ENCODE data around the gene ZKSCAN2. TPM values are rescaled to one million over a fixed set of nuclear protein-coding genes. Genes with fewer than 3 reads are reported as not detected.

ZKSCAN2 gene
- total RNA-seq, 1 donor from 2014 or later, result 4.9 TPM

- H3K27me3 ChIP-seq, result no peaks in the 10 kb centered on the region
- intact Hi-C loops (cut with DNase I), result no loop called here
- no peak for DNase-seq
- no peak for ATAC-seq
- H3K4me3 ChIP-seq, result no peak overlapping the region
- H3K36me3 ChIP-seq, result no peaks in the 10 kb centered on the region
- H3K9me3 ChIP-seq, result no peaks in the 10 kb centered on the region
- H3K4me1 ChIP-seq, result no peaks in the 10 kb centered on the region
- H3K27ac ChIP-seq, result no peak overlapping the region
- TF ChIP-seq CTCF (IDR thresholded peaks at IDR 0.05), result no peak
Observed at GRCh38 chr16:25189305-25189704, 68.3 kb downstream of the ZKSCAN2 start.

GRCh38 chr16:25187491-25187795 is 70.2 kb downstream of the ZKSCAN2 start:
- no peak for DNase-seq
- no peak for ATAC-seq
- no peak overlapping the region for H3K27ac ChIP-seq
- no peak for TF ChIP-seq CTCF (IDR thresholded peaks at IDR 0.05)
- no peaks in the 10 kb centered on the region for H3K4me1 ChIP-seq
- intact Hi-C loops (cut with DNase I), result no loop called here
- no peak overlapping the region for H3K4me3 ChIP-seq
- H3K9me3 ChIP-seq, result no peaks in the 10 kb centered on the region
- H3K36me3 ChIP-seq, result no peaks in the 10 kb centered on the region
- H3K27me3 ChIP-seq, result no peaks in the 10 kb centered on the region

Other genes with a start within 250 kb of the ZKSCAN2 start
- gene ARHGAP17, start 242.5 kb downstream of the ZKSCAN2 start, total RNA-seq, result 81.6 TPM
- gene LCMT1, start 146.1 kb downstream of the ZKSCAN2 start, total RNA-seq, result 31.7 TPM
- gene AQP8, start 40.9 kb downstream of the ZKSCAN2 start, total RNA-seq, result not detected

All from upper lobe of right lung (tissue), 1 donor.